ENCODE data around the gene BCL7A. TPM values are rescaled to one million over a fixed set of nuclear protein-coding genes. Genes with fewer than 3 reads are reported as not detected.

BCL7A gene
- total and polyA plus RNA-seq, 9 of the 15 experiments (the other 6 are each of a cell fraction or from before 2014, with no cell fraction given) = 0.25 to 21.9 (median 14.9) TPM

- 0 out of 2 replicates have a peak, but pooled peaks have one; percentile 18 for TF ChIP-seq CBFA2T2 (conservative IDR thresholded peaks at IDR 0.05)
- TF ChIP-seq ZNF23 (CRISPR knock-in tag; IDR thresholded peaks at IDR 0.05) = no peak
- TF ChIP-seq CBFB (CRISPR knock-in tag; IDR thresholded peaks at IDR 0.05) = no peak
- no peak for TF ChIP-seq NKRF (IDR thresholded peaks at IDR 0.05; ENCODE audit: borderline replicate concordance)
- no peak for TF ChIP-seq ZNF449 (CRISPR knock-in tag; IDR thresholded peaks at IDR 0.05)
- TF ChIP-seq, protein P1, sequence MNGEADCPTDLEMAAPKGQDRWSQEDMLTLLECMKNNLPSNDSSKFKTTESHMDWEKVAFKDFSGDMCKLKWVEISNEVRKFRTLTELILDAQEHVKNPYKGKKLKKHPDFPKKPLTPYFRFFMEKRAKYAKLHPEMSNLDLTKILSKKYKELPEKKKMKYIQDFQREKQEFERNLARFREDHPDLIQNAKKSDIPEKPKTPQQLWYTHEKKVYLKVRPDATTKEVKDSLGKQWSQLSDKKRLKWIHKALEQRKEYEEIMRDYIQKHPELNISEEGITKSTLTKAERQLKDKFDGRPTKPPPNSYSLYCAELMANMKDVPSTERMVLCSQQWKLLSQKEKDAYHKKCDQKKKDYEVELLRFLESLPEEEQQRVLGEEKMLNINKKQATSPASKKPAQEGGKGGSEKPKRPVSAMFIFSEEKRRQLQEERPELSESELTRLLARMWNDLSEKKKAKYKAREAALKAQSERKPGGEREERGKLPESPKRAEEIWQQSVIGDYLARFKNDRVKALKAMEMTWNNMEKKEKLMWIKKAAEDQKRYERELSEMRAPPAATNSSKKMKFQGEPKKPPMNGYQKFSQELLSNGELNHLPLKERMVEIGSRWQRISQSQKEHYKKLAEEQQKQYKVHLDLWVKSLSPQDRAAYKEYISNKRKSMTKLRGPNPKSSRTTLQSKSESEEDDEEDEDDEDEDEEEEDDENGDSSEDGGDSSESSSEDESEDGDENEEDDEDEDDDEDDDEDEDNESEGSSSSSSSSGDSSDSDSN (IDR thresholded peaks at IDR 0.05; ENCODE audit: borderline replicate concordance in 1 of 2, low read depth in 2 of 2, low read length in 2 of 2) = no peak
- no peak for TF ChIP-seq SMARCA4 (IDR thresholded peaks at IDR 0.05)
- peak; percentile 51 for TF ChIP-seq CBFA2T3 (IDR thresholded peaks at IDR 0.05)
- TF ChIP-seq HNRNPUL1 (IDR thresholded peaks at IDR 0.05; ENCODE audit: low read length) = no peak
- TF ChIP-seq REST (IDR thresholded peaks at IDR 0.05; ENCODE audit: borderline replicate concordance) = no peak
- no peak for TF ChIP-seq REST (CRISPR knock-in tag; IDR thresholded peaks at IDR 0.05; ENCODE audit: low read depth)
- no peak for TF ChIP-seq HSF4 (CRISPR knock-in tag; IDR thresholded peaks at IDR 0.05; ENCODE audit: borderline replicate concordance)
- TF ChIP-seq NBN (IDR thresholded peaks at IDR 0.05; ENCODE audit: low read depth) = no peak
Observed at GRCh38 chr12:122003651-122004611, 17.8 kb upstream of the BCL7A start (continued).
